T-helper 22 cell (primary cell): ENCODE measurements around the gene USP8.
"Not testable (repeated sequence)": the region's sequence is repeated elsewhere in the genome, so short reads cannot be mapped to it uniquely, and the experiment has no call there.

ENCODE experiments used
- DNase-seq: peaks from one replicate; pipeline ENCODE4 v3.0.0-alpha.2; 2020; ENCODE audit warnings: low read depth

The USP8 gene

DNA sequence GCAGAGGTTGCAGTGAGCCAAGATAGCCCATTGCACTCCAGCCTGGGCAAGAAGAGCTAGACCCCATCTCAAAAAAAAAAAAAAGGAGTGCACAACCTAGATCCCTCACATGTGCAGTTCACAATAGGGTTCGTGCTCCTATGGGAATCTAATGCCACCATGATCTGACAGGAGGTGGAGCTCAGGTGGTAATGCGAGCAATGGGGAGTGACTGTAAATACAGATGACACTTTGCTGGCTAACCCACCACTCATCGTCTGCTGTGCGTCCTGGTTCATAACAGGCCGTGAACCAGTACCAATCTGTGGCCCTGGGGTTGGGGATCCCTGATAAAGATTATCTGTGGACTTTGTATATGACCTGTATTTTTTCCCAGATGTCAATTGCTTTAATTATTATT is 16.7 kb downstream of the USP8 start:
- no peak for DNase-seq

GRCh38 chr15:50452927-50453326 is 28.7 kb downstream of the USP8 start:
- DNase-seq = no peak

DNA sequence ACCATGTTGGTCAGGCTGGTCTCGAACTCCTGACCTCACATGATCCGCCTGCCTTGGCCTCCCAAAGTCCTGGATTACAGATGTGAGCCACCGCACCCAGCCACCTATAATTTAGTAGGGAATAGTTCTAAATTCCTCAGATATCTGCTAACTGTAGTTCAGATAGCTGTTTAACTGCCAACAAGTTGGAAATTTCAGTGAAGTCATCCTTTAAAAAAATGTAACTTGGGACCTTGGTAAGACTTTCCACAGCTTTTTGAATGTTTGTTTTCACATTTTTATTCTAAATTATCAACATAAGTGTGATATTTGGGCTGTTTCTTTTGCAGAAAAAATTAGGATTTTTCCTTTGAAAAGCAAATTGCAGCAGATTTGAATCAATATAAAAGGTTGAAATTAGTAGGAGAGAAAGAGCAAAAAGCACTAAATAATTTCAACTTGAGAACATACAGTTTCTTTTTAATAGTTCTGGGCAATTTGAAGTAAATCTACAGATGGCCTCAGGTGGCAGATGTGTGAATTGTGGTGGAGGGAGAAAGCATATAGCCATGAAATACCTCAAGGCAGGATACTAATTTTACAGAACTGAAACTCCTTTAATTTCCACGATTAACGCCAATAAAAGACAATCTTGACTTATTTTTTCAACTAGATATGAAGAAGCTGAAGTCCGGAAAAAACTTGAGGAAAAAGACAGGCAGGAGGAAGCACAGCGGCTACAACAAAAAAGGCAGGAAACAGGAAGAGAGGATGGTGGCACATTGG is 34.3 kb downstream of the USP8 start:
- no peak for DNase-seq

DNA sequence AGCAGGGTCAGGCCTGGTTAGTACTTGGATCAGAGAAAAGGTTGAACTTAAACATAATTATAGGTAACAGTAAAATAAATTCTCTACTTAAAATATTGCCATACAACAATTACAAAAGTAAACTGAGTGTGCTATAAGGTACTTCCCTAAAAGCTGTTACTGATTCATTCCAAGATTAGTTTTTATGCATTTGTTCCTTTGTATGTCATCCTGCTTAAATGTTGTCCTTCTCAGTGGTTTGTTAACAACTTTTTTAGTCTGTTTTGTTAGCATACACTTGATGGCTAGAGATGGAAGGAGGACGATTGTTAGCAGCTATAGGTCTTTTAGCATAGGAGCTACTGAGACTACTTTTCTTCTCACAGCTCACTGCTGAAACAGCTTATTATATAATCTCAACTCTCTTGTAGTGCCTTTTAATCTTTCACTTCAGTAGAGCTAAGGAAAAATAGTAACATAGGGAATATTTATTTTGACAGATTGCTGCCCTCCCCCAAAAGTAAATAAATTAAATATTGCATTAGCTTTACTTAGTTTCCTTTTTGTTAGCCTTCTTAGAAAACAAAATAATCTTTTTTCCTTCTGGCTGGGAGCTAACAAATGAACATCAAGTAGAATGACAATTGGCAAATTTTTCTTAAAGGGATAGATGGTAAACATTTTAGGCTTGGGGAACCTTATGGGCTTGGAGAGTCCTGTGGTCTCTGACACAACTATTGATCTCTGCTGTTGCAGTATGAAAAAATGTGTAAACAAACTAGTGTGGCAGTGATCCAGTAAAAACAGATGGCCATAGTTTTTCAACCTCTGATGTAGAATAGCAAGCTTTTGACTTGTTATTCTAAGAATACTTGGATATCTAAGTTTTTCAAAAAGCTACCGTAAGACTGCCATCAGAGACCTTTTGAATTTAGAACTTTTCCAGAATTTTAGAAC is 39.5 kb downstream of the USP8 start:
- no peak for DNase-seq

GRCh38 chr15:50471072-50471471 is 46.9 kb downstream of the USP8 start:
- no peak for DNase-seq

DNA sequence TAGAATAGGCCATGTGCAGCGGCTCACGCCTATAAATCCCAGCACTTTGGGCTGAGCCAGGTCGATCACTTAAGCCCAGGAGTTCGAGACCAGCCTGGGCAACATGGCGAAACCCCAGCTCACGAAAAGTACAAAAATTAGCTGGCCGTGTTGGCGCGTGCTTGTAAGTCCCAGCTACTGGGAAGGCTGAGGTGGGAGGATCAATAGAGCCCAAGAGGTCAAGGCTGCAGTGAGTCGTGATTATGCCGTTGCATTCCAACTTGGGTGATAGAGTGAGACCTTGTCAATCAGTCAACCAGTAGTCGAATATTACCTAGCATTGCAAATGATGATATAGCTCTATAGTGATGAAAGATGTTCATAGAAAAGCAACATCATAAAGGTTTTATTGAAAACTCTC is 51.9 kb downstream of the USP8 start:
- DNase-seq = no peak

GRCh38 chr15:50484781-50485180 is 60.6 kb downstream of the USP8 start:
- no peak for DNase-seq

DNA sequence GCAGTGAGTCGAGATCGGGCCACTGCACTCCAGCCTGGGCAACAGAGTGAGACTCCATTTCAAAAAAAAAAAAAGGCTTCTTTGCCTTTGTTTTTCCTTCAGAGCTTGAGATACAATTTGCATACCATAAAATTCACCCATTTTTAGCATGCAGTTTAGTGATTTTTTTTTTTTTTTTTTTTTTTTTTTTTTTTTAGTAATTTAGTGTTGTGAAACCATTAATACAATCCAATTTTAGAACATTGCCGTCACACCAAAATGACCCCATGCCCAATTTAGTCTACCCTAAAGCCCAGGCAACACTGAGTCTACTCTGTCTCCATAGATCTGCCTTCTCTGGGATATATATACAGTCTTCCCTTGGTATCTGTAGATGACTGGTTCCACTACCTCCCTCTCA is 61.2 kb downstream of the USP8 start:
- no peak for DNase-seq

DNA sequence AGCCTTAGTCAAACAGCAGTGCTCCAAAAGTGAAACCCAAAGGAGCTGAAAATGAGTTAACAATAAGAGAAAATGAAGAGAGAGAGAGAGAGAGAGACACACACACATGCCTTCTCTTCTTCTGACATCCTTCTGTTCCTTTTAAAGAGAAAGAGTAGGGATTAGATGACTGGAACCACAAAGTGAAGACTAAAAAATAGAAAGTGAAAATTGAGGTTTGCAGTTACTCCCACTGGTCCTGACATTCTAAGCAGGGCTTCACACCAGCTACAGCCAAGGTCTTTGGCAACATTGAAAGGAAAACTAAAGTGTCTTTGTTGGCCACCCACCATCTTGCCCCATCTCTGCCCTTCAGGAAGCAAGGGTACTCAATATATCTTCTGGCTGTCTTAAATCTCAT is 63.1 kb downstream of the USP8 start:
- DNase-seq = no peak

- DNase-seq = no peak
Observed at GRCh38 chr15:50493625-50494024, 69.4 kb downstream of the USP8 start.

GRCh38 chr15:50494547-50494946 is 70.3 kb downstream of the USP8 start:
- not testable (repeated sequence) for DNase-seq

- DNase-seq = no peak
Observed at GRCh38 chr15:50496692-50497091, 72.5 kb downstream of the USP8 start.

GRCh38 chr15:50500352-50500751 is 76.1 kb downstream of the USP8 start:
- no peak for DNase-seq

GRCh38 chr15:50501815-50502214 is 77.6 kb downstream of the USP8 start:
- DNase-seq = no peak

DNA sequence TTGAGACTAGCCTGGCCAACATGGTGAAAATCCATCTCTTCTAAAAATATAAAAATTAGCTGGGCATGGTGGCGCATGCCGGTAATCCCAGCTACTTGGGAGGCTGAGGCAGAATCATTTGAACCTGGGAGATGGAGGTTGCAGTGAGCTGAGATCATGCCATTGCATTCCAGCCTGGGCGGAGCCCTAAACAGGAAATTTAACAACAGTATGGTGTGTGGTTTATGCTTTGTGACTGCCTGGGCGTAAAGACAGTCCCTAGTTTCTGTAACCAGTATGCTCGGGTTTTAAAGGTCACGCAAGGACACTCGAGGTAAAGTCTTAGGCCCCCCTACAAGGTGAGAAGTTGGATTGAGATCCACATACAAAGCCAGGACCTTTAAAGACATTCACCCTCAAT is 78.9 kb downstream of the USP8 start:
- no peak for DNase-seq

DNA sequence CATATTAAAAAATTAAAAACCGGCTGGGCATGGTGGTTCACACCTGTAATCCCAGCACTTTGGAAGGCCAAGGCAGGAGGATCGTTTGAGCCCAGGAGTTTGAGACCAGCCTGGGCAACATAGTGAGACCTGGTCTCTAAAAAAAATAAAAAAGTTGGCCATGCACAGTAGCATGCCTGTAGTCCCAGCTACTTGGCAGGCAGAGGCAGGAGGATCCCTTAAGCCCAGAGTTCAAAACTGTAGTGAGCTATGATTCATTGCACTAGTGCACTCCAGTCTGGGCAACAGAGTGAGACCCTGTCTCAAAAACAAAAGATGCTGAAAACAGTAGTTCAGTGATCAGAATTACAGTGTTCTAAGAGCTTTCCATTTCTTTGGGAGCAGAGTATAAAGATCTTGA is 81.5 kb downstream of the USP8 start:
- DNase-seq = not testable (repeated sequence)

- DNase-seq = no peak
Observed at GRCh38 chr15:50506121-50506520, 81.9 kb downstream of the USP8 start.

DNA sequence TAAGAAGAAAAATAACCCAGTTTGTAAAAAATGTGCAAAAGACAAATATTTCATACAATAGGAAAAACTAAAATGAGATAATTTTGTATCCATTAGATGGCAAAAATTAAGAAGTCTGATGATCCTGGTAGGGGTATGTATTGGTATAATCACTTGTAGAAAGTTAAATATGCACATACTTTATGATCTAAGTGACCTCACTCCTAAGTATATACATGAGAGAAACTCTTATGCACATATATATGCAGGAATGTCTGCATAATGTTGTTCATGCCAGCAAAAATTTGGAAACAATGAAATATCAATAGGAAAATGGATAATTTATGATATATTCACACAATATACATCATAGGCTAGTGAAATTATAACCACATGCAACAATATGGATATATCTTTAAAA is 88.8 kb downstream of the USP8 start:
- DNase-seq = no peak

DNA sequence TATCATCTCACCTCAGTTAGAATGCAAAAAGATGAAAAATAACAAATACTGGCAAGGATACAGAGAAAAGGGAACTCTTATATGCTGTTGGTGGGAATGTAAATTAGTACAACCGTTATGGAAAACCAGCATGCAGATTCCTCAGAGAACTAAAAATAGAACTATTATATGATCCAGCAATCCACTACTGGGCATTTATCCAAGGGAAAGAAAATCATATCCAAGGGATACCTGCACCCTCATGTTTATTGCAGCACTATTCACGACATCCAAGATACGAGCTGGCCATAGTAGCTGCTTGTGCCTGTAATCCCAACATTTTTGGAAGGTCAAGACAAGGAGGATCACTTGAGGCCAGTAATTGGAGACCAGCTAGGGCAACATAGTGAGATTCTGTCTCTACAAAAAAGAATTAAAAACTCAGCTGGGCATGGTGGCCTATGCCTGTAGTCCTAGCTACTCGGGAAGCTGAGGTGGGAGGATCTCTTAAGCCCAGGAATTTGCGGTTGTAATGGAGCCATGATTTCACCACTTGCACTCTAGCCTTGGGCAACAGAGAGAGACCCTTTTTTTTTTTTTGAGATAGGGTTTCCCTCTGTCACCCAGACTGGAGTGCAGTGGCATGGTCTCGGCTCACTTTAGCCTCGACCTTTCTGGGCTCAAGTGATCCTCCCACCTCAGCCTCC is 95.7 kb downstream of the USP8 start:
- DNase-seq = no peak

DNA sequence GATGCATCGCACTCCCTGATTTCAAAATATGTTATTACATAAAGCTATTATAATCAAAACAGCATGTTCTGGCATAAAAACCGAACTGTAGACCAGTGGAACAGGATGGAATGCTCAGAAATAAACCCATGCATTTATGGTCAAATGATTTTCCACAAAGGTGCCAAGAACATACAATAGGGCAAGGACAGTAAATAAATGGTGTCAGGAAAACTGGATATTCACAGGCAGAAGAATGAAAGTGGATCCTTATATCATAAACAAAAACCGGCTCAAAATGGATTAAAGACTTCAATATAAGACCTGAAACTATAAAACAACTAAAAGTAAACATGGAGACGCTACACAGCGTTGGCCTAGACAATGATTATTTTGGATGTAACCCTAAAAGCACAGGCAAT is 99.6 kb downstream of the USP8 start:
- DNase-seq = no peak

DNA sequence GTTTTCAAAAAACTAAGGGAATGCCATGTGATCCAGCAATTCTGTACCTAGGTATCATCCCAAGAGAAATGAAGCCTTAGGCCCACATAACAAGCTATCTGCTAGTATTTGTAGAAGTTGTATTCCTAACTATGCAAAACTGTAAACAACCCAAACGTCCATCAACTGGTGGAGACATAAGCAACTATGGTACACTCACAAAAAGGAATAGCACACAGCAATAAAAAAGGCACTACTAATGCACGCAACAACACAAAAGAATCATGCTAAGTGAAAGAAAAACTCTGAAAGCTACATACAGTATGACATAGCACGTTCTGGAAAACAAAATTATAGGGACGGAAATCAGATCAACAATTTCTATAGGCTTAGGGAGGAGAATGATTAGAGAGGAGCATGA is 107.0 kb downstream of the USP8 start:
- DNase-seq = no peak

DNA sequence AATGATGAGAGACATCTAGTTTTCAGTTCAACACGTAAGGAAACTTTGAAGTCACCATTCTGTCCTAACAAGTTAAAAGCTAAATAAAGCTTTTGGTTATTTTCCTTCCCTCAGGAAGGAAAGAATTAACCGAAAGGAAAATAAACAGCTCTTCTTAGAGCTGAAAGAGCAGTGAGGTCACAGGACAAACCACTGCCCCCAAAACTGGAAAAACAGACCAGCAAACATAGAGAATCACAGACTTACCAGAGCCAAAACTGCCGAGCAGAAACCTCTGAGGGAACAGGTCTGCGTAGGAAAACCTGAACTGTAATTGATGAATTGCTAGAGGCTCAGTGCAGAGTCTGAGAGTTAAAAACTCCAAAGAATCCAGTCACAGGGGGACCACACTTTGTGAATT is 107.6 kb downstream of the USP8 start:
- no peak for DNase-seq

DNA sequence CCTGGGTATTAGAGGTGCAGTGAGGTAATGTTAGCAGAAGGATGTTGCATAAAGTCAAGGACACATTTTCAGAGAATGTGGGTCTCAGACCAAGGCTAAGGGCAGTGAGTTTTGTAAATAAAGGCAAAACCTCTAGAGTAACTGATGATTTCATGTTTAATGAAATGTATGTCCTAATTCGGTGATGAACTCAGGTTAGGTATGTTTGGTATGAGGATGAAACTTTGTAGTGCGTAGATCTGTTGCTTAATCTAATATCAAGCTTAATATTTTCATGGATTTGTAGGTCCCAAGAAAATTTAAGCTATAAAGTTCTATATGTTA is 118.6 kb downstream of the USP8 start:
- DNase-seq = no peak
